ENCODE results near the gene NUDCD2.
A peak's percentile ranks its signal among the peaks of the same experiment; 100 is the strongest.
"Not testable (repeated sequence)": the region's sequence is repeated elsewhere in the genome, so short reads cannot be mapped to it uniquely, and the experiment has no call there.

NUDCD2 gene

GRCh38 chr5:163415673-163416072 is 44.2 kb downstream of the NUDCD2 start:
- DNase-seq = not testable (repeated sequence)

DNA sequence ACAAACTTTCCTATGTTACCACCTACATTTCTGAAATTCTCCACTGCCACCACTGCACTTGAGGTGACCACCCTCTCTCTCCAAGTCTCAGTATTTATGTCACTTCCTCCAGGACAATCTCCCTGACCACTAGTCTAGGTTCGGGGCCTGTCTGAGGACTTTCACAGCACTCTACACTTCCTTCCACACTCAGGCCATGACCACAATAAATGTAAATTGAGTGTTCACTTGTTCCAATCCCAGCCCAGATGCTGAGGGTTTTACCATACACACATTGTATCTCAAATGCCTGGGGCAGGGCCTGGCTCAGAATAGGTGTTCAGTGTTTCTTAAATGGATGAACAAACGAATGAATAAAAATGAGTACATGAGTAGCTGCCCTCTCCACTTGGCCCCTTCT is 49.4 kb downstream of the NUDCD2 start:
- no peak for DNase-seq

DNA sequence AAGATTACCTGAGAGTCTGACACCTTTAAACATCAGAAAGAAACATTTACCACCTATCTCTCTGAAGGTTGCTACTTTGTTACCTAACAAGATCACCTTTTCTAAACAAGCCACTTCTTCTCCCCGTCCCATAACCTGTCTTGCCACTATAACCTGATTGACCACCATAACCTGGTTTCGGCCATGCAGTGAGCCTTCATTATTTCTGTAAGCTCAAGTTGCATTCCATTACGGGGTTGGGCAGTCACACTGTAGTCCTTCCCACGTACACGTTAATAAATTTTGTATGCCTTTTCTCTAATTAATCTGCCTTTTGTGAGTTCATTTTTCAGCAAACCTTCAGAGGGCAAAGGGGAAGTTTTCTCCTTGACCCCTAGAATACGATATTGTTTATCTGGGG is 50.5 kb downstream of the NUDCD2 start:
- no peak for DNase-seq

GRCh38 chr5:163408311-163408923 is 51.5 kb downstream of the NUDCD2 start:
- DNase-seq = peak; percentile 68

- no peak for DNase-seq
Observed at GRCh38 chr5:163407034-163407655, 52.8 kb downstream of the NUDCD2 start.

GRCh38 chr5:163404364-163405173 is 55.3 kb downstream of the NUDCD2 start:
- no peak for DNase-seq

- DNase-seq = no peak
Observed at GRCh38 chr5:163402007-163402406, 57.9 kb downstream of the NUDCD2 start.

DNA sequence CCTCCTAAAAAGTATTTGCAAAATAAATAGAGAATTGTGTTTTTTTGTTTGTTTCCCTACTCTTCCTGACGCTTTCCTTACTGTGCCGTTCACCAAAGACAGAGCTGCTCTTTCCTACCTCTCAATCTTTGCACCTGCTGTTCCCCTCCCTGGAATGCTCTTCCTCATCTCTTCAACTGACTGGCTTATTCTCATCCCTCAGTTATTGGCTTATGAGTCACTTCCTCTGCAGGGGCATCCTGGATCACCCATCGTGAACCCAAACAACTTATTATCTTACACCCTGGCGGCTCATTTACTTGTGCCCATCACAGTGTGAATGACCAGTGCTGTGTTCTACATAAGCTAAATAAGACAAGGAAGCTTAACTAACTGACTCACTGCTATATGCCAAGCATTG is 58.6 kb downstream of the NUDCD2 start:
- no peak for DNase-seq

GRCh38 chr5:163399923-163400322 is 60.0 kb downstream of the NUDCD2 start:
- no peak for DNase-seq

DNA sequence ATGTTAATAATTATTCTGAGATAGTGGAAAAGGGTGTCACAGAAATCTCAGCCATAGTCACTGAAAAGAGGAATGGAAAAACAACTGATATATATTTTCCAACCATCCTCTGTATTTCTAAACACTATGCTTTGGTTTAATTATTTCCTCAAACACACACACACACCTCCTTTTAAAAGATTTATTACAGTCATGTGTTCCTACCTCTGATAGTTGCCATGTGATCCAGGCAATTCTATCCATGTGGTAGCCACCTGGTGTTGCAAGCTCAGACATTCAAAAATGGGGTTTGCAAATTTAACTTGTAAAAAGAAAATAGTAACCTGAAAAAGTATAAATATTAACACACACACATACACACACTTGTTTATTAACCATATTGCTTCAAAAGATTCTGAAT is 62.5 kb downstream of the NUDCD2 start:
- no peak for DNase-seq

GRCh38 chr5:163396818-163397340 is 63.0 kb downstream of the NUDCD2 start:
- DNase-seq = not testable (repeated sequence)
